BLaER1 (cell line): ENCODE data around the gene ZC3H4.
A peak's percentile ranks its signal among the peaks of the same experiment; 100 is the strongest.
"Not testable (repeated sequence)": the region's sequence is repeated elsewhere in the genome, so short reads cannot be mapped to it uniquely, and the experiment has no call there.

Source experiments
- H3K27ac ChIP-seq: shearing (Covaris generic); formaldehyde crosslinking; 2 replicates; pipeline ENCODE4 v1.8.1; 2022
- H3K27me3 ChIP-seq: shearing (Covaris generic); formaldehyde crosslinking; 2 replicates; pipeline ENCODE4 v1.8.1; 2022
- H3K36me3 ChIP-seq: shearing (Covaris generic); formaldehyde crosslinking; 2 replicates; pipeline ENCODE4 v1.8.1; 2022
- H3K4me1 ChIP-seq: shearing (Covaris generic); formaldehyde crosslinking; 2 replicates; pipeline ENCODE4 v1.8.1; 2022
- H3K4me2 ChIP-seq: shearing (Covaris generic); formaldehyde crosslinking; 2 replicates; pipeline ENCODE4 v1.8.1; 2022
- H3K4me3 ChIP-seq: shearing (Covaris generic); formaldehyde crosslinking; 2 replicates; pipeline ENCODE4 v1.8.1; 2022
- H3K9ac ChIP-seq: shearing (Covaris generic); formaldehyde crosslinking; 2 replicates; pipeline ENCODE4 v1.8.1; 2022
- H3K9me3 ChIP-seq: shearing (Covaris generic); formaldehyde crosslinking; 2 replicates; pipeline ENCODE4 v1.8.1; 2022
- H4K20me1 ChIP-seq: shearing (Covaris generic); formaldehyde crosslinking; 2 replicates; pipeline ENCODE4 v1.8.1; 2022
- Cebpa-rat ChIP-seq: shearing (Covaris generic); IDR thresholded peaks from 2 replicates; pipeline ENCODE4 v1.8.1; 2022

Gene ZC3H4

DNA sequence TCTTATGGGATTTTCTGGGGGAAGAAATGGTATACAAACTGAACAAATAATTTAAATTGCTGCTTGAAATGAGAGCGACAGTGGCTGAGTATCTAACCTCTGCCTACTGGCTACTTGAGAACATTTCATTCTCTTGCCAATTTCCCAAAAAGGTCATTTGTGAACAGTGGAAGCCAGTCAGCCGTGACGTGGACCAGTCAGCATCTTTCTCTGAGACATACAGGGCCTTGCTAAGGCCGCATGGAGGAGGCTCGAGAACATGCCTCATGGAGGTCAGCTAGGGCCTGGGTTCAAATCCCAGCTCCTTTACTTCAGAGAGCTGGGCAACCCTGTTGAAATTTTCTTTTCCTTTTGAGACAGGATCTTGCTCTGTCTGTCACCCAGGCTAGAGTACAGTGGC lies 20.3 kb downstream of the ZC3H4 start:
- TF ChIP-seq Cebpa-rat, result no peak
- H3K9me3 ChIP-seq, result no peaks in the 10 kb centered on the region
- H3K27ac ChIP-seq, result peak overlapping the region; percentile 95
- H3K9ac ChIP-seq, result peak overlapping the region; percentile 78; the same call in 1 of the 2 replicates
- peaks cover 34% of the 10 kb centered on the region for H4K20me1 ChIP-seq
- peaks cover 65% of the 10 kb centered on the region for H3K4me1 ChIP-seq
- H3K4me2 ChIP-seq, result peak overlapping the region; percentile 97
- H3K36me3 ChIP-seq, result peaks cover 54% of the 10 kb centered on the region
- H3K27me3 ChIP-seq, result no peaks in the 10 kb centered on the region
- H3K4me3 ChIP-seq, result no peak overlapping the region

DNA sequence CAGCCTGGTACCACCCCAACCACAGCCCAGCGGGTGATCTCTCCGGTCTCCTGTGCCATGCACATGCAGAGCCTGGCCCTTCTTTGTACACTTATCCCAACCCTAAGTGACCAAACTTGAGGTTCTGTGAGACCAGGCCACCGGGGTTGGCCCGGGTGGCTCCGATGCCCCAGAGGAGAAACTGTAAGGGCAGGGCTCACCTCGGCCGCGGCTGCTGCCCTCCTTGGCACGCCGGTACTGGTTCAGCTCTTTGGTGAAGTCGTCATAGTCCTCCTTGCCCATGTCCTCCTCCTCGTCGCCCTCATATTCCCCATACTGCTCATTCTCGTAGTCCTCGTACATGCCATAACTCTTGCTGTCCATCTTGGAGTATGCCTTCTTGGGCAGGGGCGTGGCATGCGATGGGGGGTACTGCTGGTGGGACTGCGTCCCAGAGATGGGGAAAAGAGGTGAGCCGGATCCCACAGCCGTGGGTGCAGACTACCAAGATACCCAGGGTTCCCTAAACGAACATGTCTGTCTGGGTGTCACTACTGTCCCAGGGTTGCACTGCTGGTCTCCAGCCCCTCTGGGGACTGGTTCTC lies 23.7 kb downstream of the ZC3H4 start:
- Histone ChIP-seq H3K27me3 (no peaks in the 10 kb centered on the region), H3K9ac (0 out of 2 replicates have a peak overlapping the region, but pooled peaks have one; percentile 15), H4K20me1 (peaks cover 23% of the 10 kb centered on the region), H3K9me3 (no peaks in the 10 kb centered on the region), H3K36me3 (peaks cover 86% of the 10 kb centered on the region), H3K4me3 (no peak overlapping the region), H3K4me1 (peaks cover 56% of the 10 kb centered on the region), H3K4me2 (no peak overlapping the region), H3K27ac (no peak overlapping the region)
- TF ChIP-seq Cebpa-rat, result no peak

DNA sequence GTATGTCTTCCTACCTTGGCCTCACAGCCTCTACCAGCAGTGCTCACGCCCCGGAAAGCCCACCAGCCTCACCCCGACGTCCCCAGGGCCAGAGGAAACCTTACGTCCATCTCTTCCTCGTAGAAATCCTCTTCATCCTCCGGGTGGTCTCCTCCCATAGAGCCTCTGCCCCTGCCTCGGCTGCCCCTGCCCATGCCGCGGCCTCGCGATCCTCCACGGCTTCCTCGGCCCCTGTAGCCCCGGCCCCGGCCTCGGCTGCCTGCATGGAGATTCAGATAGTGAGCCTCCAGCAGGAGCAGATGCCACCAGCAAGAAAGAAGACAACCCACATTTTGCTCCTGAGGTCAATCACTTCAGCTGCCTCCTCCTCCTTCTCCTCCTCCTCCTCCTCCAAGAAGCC lies 27.3 kb downstream of the ZC3H4 start:
- H3K4me3 ChIP-seq, result no peak overlapping the region
- H4K20me1 ChIP-seq, result peaks cover 17% of the 10 kb centered on the region
- no peak for TF ChIP-seq Cebpa-rat
- H3K9me3 ChIP-seq, result no peaks in the 10 kb centered on the region
- peaks cover 100% of the 10 kb centered on the region for H3K36me3 ChIP-seq
- peak overlapping the region; percentile 66; the same call in 1 of the 2 replicates for H3K9ac ChIP-seq
- H3K27me3 ChIP-seq, result no peaks in the 10 kb centered on the region
- H3K4me2 ChIP-seq, result peak overlapping the region; percentile 71
- peak overlapping the region; percentile 78 for H3K27ac ChIP-seq
- H3K4me1 ChIP-seq, result peaks cover 25% of the 10 kb centered on the region

DNA sequence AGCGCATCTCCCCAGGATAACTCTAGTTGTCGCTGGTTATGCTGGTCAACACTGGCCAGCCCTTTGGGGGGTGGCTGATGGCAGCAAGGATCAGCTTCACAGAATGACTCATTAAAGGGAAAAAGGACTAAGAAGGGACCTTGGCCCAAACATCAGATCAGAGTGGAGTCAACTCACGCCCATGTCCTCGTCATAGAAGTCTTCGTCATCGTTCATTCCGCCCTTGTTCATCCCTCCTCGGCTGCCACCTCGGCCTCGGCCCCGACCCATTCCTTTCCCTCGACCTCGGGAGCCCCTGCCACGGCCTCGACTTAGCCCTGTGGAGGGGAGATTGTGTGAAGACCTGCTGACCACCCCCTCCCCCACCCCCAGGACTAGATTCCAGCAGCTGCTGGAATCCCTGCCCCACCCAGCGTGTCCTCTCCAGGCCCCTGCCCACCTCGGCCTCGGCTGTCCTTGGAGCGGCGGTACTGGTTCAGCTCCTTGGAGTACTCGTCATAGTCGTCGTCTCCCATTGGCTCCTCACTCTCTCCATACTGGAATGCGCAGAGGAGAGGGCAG lies 28.6 kb downstream of the ZC3H4 start:
- Histone ChIP-seq H3K9me3 (no peaks in the 10 kb centered on the region), H3K36me3 (peaks cover 100% of the 10 kb centered on the region), H3K9ac (no peak overlapping the region), H3K4me2 (peak overlapping the region; percentile 71; the same call in 1 of the 2 replicates), H3K27me3 (no peaks in the 10 kb centered on the region), H3K4me3 (no peak overlapping the region), H4K20me1 (peaks cover 19% of the 10 kb centered on the region), H3K27ac (peak overlapping the region; percentile 78; the same call in 1 of the 2 replicates), H3K4me1 (peaks cover 32% of the 10 kb centered on the region)
- no peak for TF ChIP-seq Cebpa-rat

DNA sequence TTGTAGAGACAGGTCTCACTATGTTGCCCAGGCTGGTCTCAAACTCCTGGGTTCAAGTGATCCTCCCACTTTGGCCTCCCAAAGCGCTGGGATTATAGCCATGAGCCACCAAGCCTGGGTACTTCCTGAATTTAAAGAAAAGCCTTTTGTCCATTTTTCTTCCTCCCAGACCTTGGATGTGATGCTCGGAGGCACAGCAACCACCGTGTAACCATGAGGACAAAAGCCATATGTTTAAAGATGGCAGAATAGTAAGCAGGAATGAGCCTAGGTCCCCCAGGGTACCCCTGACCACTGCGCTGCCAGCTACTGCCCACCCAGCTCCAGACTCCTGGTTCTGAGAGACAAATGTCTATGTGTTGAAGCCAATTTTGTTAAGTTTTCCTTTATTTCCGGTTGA lies 31.1 kb downstream of the ZC3H4 start:
- no peak overlapping the region for H3K9ac ChIP-seq
- no peak overlapping the region for H3K4me2 ChIP-seq
- no peak overlapping the region for H3K27ac ChIP-seq
- peaks cover 22% of the 10 kb centered on the region for H4K20me1 ChIP-seq
- H3K9me3 ChIP-seq, result no peaks in the 10 kb centered on the region
- peaks cover 36% of the 10 kb centered on the region for H3K4me1 ChIP-seq
- no peak overlapping the region for H3K4me3 ChIP-seq
- TF ChIP-seq Cebpa-rat, result no peak
- no peaks in the 10 kb centered on the region for H3K27me3 ChIP-seq
- H3K36me3 ChIP-seq, result peaks cover 100% of the 10 kb centered on the region

DNA sequence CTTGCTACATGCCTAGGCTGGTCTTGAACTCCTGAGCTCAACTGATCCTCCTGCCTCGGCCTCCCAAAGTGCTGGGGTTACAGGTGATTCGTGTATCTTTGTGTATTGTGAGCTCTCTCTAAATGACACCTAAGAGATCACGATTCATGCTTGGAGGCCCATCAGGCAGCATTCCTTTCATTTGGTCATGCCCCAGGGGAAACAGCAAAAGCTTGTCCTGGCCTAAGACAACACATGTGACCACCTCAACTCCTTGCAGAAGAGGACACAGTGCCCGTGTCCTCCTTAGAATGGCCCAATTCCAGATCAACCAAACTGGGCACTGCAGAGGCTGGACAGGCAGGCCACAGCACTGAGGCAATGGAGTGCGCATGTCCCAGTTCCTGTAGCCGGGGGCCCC lies 32.5 kb downstream of the ZC3H4 start:
- H3K27ac ChIP-seq, result 0 out of 2 replicates have a peak overlapping the region, but pooled peaks have one; percentile 1
- H4K20me1 ChIP-seq, result peaks cover 19% of the 10 kb centered on the region
- H3K4me1 ChIP-seq, result peaks cover 22% of the 10 kb centered on the region
- no peak for TF ChIP-seq Cebpa-rat
- H3K9ac ChIP-seq, result no peak overlapping the region
- no peaks in the 10 kb centered on the region for H3K9me3 ChIP-seq
- H3K36me3 ChIP-seq, result peaks cover 100% of the 10 kb centered on the region
- H3K27me3 ChIP-seq, result no peaks in the 10 kb centered on the region
- no peak overlapping the region for H3K4me2 ChIP-seq
- H3K4me3 ChIP-seq, result no peak overlapping the region

DNA sequence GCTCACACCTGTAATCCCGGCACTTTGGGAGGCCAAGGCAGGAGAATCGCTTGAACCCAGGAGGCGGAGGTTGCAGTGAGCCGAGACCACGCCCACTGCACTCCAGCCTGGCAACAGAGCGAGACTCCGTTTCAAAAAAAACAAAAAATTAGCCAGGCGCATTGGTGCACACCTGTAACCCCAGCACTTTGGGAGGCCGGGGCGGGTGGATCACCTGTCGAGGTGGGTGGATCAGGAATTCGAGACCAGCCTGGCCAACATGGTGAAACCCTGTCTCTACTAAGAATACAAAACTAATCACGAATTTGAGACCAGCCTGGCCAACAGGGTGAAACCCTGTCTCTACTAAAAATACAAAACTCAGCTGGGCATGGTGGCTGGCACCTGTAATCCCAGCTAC lies 35.2 kb downstream of the ZC3H4 start:
- not testable (repeated sequence) for H3K9ac ChIP-seq, H3K27ac ChIP-seq, H3K27me3 ChIP-seq, H3K4me3 ChIP-seq, H3K4me2 ChIP-seq, H3K9me3 ChIP-seq
- Histone ChIP-seq H3K36me3 (peaks cover 100% of the 10 kb centered on the region), H3K4me1 (peaks cover 30% of the 10 kb centered on the region), H4K20me1 (peaks cover 42% of the 10 kb centered on the region)

DNA sequence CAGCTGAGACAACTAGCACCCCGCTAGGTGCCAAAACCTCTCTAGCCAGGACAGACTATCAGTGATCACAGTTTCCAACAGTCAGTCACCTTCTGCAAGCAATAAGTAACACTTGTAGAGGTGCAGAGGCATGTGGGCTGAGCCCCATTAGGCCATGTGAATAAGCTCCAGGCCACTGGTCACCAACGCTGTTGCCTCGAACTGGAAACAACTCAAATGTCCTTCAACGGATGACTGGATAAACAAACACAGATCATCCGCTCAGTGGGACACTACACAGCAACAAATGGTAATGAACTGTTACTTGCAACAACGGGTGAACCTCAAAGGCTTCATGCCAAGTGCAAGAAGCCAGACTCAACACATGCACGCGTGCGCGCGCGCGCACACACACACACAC lies 37.6 kb downstream of the ZC3H4 start:
- Histone ChIP-seq H3K4me1 (peaks cover 30% of the 10 kb centered on the region), H3K27me3 (no peaks in the 10 kb centered on the region), H3K36me3 (peaks cover 99% of the 10 kb centered on the region), H3K9me3 (no peaks in the 10 kb centered on the region), H3K4me3 (no peak overlapping the region), H3K27ac (no peak overlapping the region), H3K4me2 (no peak overlapping the region), H4K20me1 (peaks cover 59% of the 10 kb centered on the region), H3K9ac (peak overlapping the region; percentile 21; the same call in 1 of the 2 replicates)
- no peak for TF ChIP-seq Cebpa-rat

DNA sequence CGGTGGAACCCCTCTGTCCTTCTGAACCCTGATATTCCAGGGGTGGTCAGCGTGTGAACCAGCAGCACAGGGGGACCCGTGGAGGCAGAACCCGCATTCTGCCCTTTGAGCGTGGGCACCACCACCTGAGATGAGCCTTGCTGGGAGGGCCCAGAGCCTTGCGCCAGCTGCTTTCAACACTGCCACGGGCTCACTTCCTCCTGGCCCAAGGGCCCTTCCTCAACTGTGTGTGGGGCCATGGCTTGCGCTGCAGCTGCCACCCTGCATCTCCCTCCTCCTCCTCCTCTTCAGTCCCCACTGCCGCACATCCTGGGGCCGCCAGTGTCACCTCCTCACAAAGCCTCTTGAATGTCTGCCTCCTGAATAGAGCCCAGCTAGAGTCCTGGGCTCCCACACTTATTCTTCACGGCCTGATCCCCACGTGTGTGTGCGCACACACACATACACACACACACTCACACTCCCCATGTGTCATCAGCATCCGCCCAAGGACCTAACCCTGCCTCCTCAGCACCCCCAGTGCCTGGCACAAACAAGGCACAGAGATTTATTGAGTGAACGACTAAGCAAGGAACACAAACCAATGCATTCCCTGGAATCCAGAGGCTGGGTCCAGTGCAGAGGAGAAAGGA lies 38.3 kb downstream of the ZC3H4 start:
- peak overlapping the region; percentile 21; the same call in 1 of the 2 replicates for H3K9ac ChIP-seq
- H3K27ac ChIP-seq, result 0 out of 2 replicates have a peak overlapping the region, but pooled peaks have one; percentile 9
- no peak overlapping the region for H3K4me3 ChIP-seq
- H3K4me2 ChIP-seq, result no peak overlapping the region
- H3K36me3 ChIP-seq, result peaks cover 99% of the 10 kb centered on the region
- TF ChIP-seq Cebpa-rat, result no peak
- no peaks in the 10 kb centered on the region for H3K27me3 ChIP-seq
- H4K20me1 ChIP-seq, result peaks cover 62% of the 10 kb centered on the region
- H3K4me1 ChIP-seq, result peaks cover 27% of the 10 kb centered on the region
- H3K9me3 ChIP-seq, result no peaks in the 10 kb centered on the region

DNA sequence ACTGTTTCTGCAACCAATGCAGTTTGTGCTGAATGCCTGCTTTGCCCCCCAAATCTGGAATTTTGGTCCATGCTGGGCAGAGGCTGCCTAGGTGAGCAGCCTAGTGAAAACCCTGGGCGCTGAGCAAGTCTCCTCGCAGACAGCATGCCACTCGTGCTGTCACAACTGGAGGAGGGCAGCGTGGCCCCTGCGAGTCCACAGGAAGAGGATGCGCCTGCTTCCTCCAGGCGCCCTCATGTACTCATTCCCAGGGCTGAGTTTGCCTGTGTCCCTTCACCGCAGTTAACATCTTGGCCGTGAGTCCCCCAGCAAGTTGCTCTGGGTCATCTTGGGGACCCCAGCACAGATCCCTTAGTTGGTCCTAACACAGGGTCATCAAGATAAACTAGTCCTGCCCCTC lies 39.0 kb downstream of the ZC3H4 start:
- Histone ChIP-seq H4K20me1 (peaks cover 62% of the 10 kb centered on the region), H3K9ac (peak overlapping the region; percentile 41; the same call in 1 of the 2 replicates), H3K4me1 (peaks cover 20% of the 10 kb centered on the region), H3K4me2 (no peak overlapping the region), H3K36me3 (peaks cover 99% of the 10 kb centered on the region), H3K4me3 (no peak overlapping the region), H3K9me3 (no peaks in the 10 kb centered on the region), H3K27ac (peak overlapping the region; percentile 24; the same call in 1 of the 2 replicates), H3K27me3 (no peaks in the 10 kb centered on the region)
- TF ChIP-seq Cebpa-rat, result no peak
